ENCODE measurements around the gene PRMT1. TPM values are rescaled to one million over a fixed set of nuclear protein-coding genes. Genes with fewer than 3 reads are reported as not detected.

PRMT1 gene
- total RNA-seq, 1 experiment from 2014 or later: 219 TPM

DNA sequence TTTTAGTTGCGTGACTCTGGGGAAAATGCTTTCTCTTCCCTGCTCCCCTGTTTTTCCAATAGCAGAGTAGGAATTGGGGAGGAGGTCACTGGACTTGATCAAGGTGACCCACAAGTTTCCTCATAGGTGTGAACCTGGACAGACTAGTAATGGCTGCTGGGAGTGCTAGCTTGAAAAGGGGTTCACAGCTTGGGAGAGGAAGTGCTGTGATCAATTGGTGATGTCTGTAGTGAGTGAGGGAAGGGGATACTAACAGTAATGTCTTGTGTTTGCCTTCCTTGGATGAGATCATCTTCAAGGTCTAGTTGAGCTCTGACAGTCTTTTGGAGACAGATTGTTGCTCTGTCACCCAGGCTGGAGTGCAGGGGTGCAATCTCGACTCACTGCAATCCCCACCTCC, 9.6 kb upstream of the PRMT1 start:
- Histone ChIP-seq H3K27me3 (ENCODE audit: control insufficient read depth, insufficient read depth, low read length) (no peaks in the 10 kb centered on the region), H3K9me3 (ENCODE audit: control insufficient read depth, insufficient read depth, low read depth, low read length) (no peaks in the 10 kb centered on the region), H3K27ac (ENCODE audit: low read length) (peak overlapping the region; percentile 34; the same call in 1 of the 2 replicates), H3K4me3 (ENCODE audit: low read depth in 2 of 2, low read length in 2 of 2) (no peak overlapping the region), H3K4me1 (ENCODE audit: control insufficient read depth, insufficient read depth, low read length) (peaks cover 6% of the 10 kb centered on the region; the same call in 1 of the 2 replicates), H3K36me3 (ENCODE audit: control insufficient read depth, insufficient read depth, low read length) (peaks cover 10% of the 10 kb centered on the region; the same call in 1 of the 2 replicates)
- no peak for ATAC-seq
- CTCF ChIA-PET: no interaction called here
- POLR2A ChIA-PET: no interaction called here
- intact Hi-C loops (cut with micrococcal nuclease; ENCODE audit: unreplicated experiment): no loop called here
- in situ Hi-C loops (cut with HindIII; ENCODE audit: low pct_unique_long_range_greater_than_20kb, low sequenced_read_pairs): no loop called here
- no peak for TF ChIP-seq POLR2AphosphoS5 (IDR thresholded peaks at IDR 0.05; ENCODE audit: low read depth, low read length)
- TF ChIP-seq, protein P1, sequence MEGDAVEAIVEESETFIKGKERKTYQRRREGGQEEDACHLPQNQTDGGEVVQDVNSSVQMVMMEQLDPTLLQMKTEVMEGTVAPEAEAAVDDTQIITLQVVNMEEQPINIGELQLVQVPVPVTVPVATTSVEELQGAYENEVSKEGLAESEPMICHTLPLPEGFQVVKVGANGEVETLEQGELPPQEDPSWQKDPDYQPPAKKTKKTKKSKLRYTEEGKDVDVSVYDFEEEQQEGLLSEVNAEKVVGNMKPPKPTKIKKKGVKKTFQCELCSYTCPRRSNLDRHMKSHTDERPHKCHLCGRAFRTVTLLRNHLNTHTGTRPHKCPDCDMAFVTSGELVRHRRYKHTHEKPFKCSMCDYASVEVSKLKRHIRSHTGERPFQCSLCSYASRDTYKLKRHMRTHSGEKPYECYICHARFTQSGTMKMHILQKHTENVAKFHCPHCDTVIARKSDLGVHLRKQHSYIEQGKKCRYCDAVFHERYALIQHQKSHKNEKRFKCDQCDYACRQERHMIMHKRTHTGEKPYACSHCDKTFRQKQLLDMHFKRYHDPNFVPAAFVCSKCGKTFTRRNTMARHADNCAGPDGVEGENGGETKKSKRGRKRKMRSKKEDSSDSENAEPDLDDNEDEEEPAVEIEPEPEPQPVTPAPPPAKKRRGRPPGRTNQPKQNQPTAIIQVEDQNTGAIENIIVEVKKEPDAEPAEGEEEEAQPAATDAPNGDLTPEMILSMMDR (IDR thresholded peaks at IDR 0.05): no peak
- TF ChIP-seq, protein P2, sequence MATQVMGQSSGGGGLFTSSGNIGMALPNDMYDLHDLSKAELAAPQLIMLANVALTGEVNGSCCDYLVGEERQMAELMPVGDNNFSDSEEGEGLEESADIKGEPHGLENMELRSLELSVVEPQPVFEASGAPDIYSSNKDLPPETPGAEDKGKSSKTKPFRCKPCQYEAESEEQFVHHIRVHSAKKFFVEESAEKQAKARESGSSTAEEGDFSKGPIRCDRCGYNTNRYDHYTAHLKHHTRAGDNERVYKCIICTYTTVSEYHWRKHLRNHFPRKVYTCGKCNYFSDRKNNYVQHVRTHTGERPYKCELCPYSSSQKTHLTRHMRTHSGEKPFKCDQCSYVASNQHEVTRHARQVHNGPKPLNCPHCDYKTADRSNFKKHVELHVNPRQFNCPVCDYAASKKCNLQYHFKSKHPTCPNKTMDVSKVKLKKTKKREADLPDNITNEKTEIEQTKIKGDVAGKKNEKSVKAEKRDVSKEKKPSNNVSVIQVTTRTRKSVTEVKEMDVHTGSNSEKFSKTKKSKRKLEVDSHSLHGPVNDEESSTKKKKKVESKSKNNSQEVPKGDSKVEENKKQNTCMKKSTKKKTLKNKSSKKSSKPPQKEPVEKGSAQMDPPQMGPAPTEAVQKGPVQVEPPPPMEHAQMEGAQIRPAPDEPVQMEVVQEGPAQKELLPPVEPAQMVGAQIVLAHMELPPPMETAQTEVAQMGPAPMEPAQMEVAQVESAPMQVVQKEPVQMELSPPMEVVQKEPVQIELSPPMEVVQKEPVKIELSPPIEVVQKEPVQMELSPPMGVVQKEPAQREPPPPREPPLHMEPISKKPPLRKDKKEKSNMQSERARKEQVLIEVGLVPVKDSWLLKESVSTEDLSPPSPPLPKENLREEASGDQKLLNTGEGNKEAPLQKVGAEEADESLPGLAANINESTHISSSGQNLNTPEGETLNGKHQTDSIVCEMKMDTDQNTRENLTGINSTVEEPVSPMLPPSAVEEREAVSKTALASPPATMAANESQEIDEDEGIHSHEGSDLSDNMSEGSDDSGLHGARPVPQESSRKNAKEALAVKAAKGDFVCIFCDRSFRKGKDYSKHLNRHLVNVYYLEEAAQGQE (IDR thresholded peaks at IDR 0.05; ENCODE audit: insufficient read depth in 1 of 2, low read depth in 2 of 2, low read length in 1 of 2): no peak
- no peak for TF ChIP-seq SIN3A (IDR thresholded peaks at IDR 0.05; ENCODE audit: borderline replicate concordance, insufficient read depth, low read depth, low read length)
- no peak for DNase-seq (ENCODE audit: low read depth, low spot score)
- no TSS peak for BruUV-seq (replicated peaks)

DNA sequence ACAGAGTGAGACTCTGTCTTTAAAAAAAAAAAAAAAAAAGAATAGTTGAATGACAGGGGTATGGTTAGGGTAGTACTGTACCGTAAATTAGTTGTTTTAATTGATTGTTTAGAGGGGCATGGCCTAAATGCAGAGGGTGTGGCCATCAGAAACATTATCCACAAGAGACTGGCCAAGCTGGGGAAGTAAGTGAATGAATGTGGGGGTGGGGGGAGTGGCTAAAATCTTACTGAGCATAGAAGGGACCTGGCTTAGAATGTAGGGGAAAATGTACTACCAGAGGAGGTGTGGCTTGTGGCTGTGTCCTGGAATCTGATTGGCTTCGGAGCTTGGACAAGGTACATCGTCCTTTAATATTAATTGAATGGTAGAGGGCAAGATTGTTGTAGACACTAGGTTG, 7.6 kb upstream of the PRMT1 start:
- H3K9me3 ChIP-seq (ENCODE audit: control insufficient read depth, insufficient read depth, low read depth, low read length): no peaks in the 10 kb centered on the region
- TF ChIP-seq, protein P2 (IDR thresholded peaks at IDR 0.05; ENCODE audit: insufficient read depth in 1 of 2, low read depth in 2 of 2, low read length in 1 of 2): no peak
- TF ChIP-seq SIN3A (IDR thresholded peaks at IDR 0.05; ENCODE audit: borderline replicate concordance, insufficient read depth, low read depth, low read length) (no peak), TCF7L2 (IDR thresholded peaks at IDR 0.05; ENCODE audit: low read depth, low read length) (no peak), POLR2AphosphoS5 (IDR thresholded peaks at IDR 0.05; ENCODE audit: low read depth, low read length) (no peak)
- TF ChIP-seq, protein P1 (IDR thresholded peaks at IDR 0.05): no peak
- no peak for ATAC-seq
- in situ Hi-C loops (cut with HindIII; ENCODE audit: low pct_unique_long_range_greater_than_20kb, low sequenced_read_pairs) (no loop called here), intact Hi-C loops (cut with micrococcal nuclease; ENCODE audit: unreplicated experiment) (no loop called here)
- H3K4me3 ChIP-seq (ENCODE audit: low read depth in 2 of 2, low read length in 2 of 2): no peak overlapping the region
- no peak for DNase-seq (ENCODE audit: low read depth, low spot score)
- no peak overlapping the region for H3K27ac ChIP-seq (ENCODE audit: low read length)
- no TSS peak for BruUV-seq (replicated peaks)
- peaks cover 10% of the 10 kb centered on the region; the same call in 1 of the 2 replicates for H3K36me3 ChIP-seq (ENCODE audit: control insufficient read depth, insufficient read depth, low read length)
- peaks cover 6% of the 10 kb centered on the region; the same call in 1 of the 2 replicates for H3K4me1 ChIP-seq (ENCODE audit: control insufficient read depth, insufficient read depth, low read length)
- ChIA-PET POLR2A (no interaction called here), CTCF (no interaction called here)
- H3K27me3 ChIP-seq (ENCODE audit: control insufficient read depth, insufficient read depth, low read length): no peaks in the 10 kb centered on the region
